ENCODE measurements around the gene HLA-DPB1.

Gene HLA-DPB1

GRCh38 chr6:33132081-33132524 lies 56.3 kb downstream of the HLA-DPB1 start:
- TF ChIP-seq, protein P1, sequence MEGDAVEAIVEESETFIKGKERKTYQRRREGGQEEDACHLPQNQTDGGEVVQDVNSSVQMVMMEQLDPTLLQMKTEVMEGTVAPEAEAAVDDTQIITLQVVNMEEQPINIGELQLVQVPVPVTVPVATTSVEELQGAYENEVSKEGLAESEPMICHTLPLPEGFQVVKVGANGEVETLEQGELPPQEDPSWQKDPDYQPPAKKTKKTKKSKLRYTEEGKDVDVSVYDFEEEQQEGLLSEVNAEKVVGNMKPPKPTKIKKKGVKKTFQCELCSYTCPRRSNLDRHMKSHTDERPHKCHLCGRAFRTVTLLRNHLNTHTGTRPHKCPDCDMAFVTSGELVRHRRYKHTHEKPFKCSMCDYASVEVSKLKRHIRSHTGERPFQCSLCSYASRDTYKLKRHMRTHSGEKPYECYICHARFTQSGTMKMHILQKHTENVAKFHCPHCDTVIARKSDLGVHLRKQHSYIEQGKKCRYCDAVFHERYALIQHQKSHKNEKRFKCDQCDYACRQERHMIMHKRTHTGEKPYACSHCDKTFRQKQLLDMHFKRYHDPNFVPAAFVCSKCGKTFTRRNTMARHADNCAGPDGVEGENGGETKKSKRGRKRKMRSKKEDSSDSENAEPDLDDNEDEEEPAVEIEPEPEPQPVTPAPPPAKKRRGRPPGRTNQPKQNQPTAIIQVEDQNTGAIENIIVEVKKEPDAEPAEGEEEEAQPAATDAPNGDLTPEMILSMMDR (conservative IDR thresholded peaks at IDR 0.05; ENCODE audit: low read depth, low read length) = no peak
- no peak overlapping the region for H3K4me3 ChIP-seq (ENCODE audit: low read length)
- no peak for DNase-seq (ENCODE audit: low read depth)

- TF ChIP-seq, protein P1 (conservative IDR thresholded peaks at IDR 0.05; ENCODE audit: low read depth, low read length) = no peak
- no peak for DNase-seq (ENCODE audit: low read depth)
- H3K4me3 ChIP-seq (ENCODE audit: low read length) = no peak overlapping the region
Observed at GRCh38 chr6:33136310-33136900, 60.6 kb downstream of the HLA-DPB1 start.

Data from retinal pigment epithelial cell (primary cell).